Small intestine (tissue), 7 donors: ENCODE measurements around the gene LGALS8. TPM values are rescaled to one million over a fixed set of nuclear protein-coding genes. Genes with fewer than 3 reads are reported as not detected.

ENCODE experiments used
- DNase-seq, 2 donors: peaks; one replicate each; pipeline versions ENCODE4 v3.0.0 to v3.0.0-alpha.2; 2013
- FAIRE-seq: peaks from 2 replicates; lab custom pipeline; 2012; peaks lifted over from hg19 to GRCh38; lab: Jason Lieb, UNC
- H3K27ac ChIP-seq, 3 donors: one replicate each; pipeline ENCODE4 v1.5.1; 2013; ENCODE audit warnings: low read length in 2 of 3, mild to moderate bottlenecking in 2 of 3, control low read depth in 1 of 3, inconsistent platforms in 1 of 3, low read depth in 1 of 3, moderate library complexity in 1 of 3
- H3K27me3 ChIP-seq, 3 donors: one replicate each; pipeline ENCODE4 v1.6.1; 2013; ENCODE audit warnings: low read length in 3 of 3, inconsistent platforms in 1 of 3; ENCODE audit not compliant: control insufficient read depth in 3 of 3, insufficient read depth in 3 of 3
- H3K36me3 ChIP-seq, 3 donors: one replicate each; pipeline ENCODE4 v1.6.1; 2013; ENCODE audit warnings: low read length in 3 of 3, inconsistent platforms in 1 of 3, low read depth in 1 of 3, mild to moderate bottlenecking in 1 of 3, moderate library complexity in 1 of 3; ENCODE audit not compliant: control insufficient read depth in 3 of 3, insufficient read depth in 2 of 3
- H3K4me1 ChIP-seq, 3 donors: one replicate each; pipeline ENCODE4 v1.6.1; 2013; ENCODE audit warnings: low read length in 2 of 3, inconsistent platforms in 1 of 3, low read depth in 1 of 3, mild to moderate bottlenecking in 1 of 3, moderate library complexity in 1 of 3; ENCODE audit not compliant: control insufficient read depth in 3 of 3, insufficient read depth in 2 of 3
- H3K4me3 ChIP-seq, 3 donors: one replicate each; pipeline ENCODE4 v1.5.1; 2013; ENCODE audit warnings: low read length in 3 of 3, control low read depth in 1 of 3, inconsistent platforms in 1 of 3, low read depth in 1 of 3, mild to moderate bottlenecking in 1 of 3, moderate library complexity in 1 of 3
- H3K9me3 ChIP-seq, 2 donors: one replicate each; pipeline ENCODE4 v1.6.1; 2013; ENCODE audit warnings: low read depth in 1 of 2, low read length in 1 of 2; ENCODE audit not compliant: control insufficient read depth in 2 of 2, insufficient read depth in 1 of 2
- WGBS, 3 donors: extraction: QIAGEN DNeasy Blood & Tissue Kit; methylation state at CpG; one replicate each; pipeline ENCODE4 v1.1.7; 2013; 5-methylcytosine and 5-hydroxymethylcytosine counted together
- polyA plus RNA-seq, 4 donors: library from polyadenylated mRNA; stranded (reverse) in 3 of 4; unstranded in 1 of 4; fragments of 200-250 nt in 3 of 4; fragments of 120-200 nt in 1 of 4; gene quantifications; one replicate each; pipeline versions ENCODE4 v1.2.1 to v1.2.3, GENCODE V29; 2013
- donor health status: healthy with polysubstance abuse.
- donor health status: control.
- donor health status: control.
- donor health status: Bipolar disorder and iron deficiency.
- donor health status: healthy.

Gene LGALS8
- polyA plus RNA-seq, 4 donors: 15.0 to 53.2 (median 18.0) TPM

DNA sequence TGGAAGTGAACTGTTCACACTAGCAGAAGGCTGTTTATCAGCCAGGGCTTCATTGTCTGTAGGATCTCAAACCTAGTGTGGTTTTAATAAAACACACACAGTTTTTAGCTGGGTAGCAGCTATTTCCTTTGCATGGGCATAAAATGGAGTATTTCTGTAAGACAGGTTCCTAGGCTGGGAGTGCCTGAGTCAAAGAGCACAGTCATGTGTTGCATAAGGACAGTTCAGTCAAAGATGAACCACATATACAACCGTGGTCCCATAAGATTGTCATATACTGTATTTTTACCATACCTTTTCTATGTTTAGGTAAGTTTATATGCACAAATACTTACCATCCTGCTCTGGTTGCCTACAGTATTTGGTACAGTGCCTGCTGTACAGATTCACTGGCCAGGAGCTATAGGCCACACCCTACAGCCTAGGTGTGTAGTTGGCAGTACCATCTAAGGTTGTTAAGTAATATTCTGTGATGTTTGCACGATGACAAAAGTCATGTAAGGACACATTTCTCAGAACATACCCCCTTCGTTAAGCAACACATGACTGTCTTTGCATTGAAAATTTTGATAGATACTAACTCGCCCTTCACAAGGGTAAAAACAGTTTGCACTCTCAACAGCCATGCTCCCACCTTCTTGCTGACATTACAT is 17.2 kb downstream of the LGALS8 start:
- Histone ChIP-seq H3K4me3 (no peak overlapping the region), H3K27ac (no peak overlapping the region), H3K9me3 (no peaks in the 10 kb centered on the region), H3K4me1 (no peaks in the 10 kb centered on the region), H3K36me3 (peaks cover 22 to 64% (median 26%) of the 10 kb centered on the region in 3 donors), H3K27me3 (no peaks in the 10 kb centered on the region)
- FAIRE-seq (no peak), DNase-seq (no peak)
- WGBS, 3 donors: 63 to 78% (median 71%) methylated on average over 4 of the region's 4 CpGs

DNA sequence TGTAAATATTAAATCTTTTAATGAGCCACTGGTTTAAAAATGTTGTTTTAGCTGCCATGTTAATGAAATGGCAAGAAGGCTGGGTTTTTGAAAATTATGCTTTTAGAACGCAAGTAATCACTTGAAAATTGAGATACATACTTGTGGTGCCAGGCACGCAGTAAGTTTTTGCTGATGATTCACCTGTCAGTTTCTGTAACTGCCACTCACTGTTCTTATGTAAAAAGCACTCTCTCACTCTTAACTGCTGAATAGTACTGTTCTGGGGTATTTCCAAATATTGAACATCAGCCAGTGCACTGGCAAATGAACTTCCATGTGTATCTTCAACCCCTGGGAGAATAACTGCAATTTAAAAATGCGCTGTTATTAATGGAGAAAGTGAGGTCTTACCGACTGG is 17.9 kb downstream of the LGALS8 start:
- no peaks in the 10 kb centered on the region for H3K4me1 ChIP-seq
- no peaks in the 10 kb centered on the region for H3K27me3 ChIP-seq
- H3K4me3 ChIP-seq: no peak overlapping the region
- H3K9me3 ChIP-seq: no peaks in the 10 kb centered on the region
- 95 to 98% (median 96%) methylated on average over 4 of the region's 4 CpGs for WGBS, 3 donors
- DNase-seq (no peak), FAIRE-seq (no peak)
- no peak overlapping the region for H3K27ac ChIP-seq
- H3K36me3 ChIP-seq: peaks cover 24 to 57% (median 27%) of the 10 kb centered on the region in 3 donors

- FAIRE-seq: no peak
- Histone ChIP-seq H3K36me3 (peaks cover 26 to 59% (median 32%) of the 10 kb centered on the region in 3 donors), H3K4me3 (no peak overlapping the region), H3K9me3 (no peaks in the 10 kb centered on the region), H3K4me1 (no peaks in the 10 kb centered on the region), H3K27me3 (no peaks in the 10 kb centered on the region), H3K27ac (no peak overlapping the region)
- 83 to 90% (median 87%) methylated on average over 16 of the region's 16 CpGs for WGBS, 3 donors
- DNase-seq: no peak
Measured at GRCh38 chr1:236543065-236543669, 19.4 kb downstream of the LGALS8 start.

DNA sequence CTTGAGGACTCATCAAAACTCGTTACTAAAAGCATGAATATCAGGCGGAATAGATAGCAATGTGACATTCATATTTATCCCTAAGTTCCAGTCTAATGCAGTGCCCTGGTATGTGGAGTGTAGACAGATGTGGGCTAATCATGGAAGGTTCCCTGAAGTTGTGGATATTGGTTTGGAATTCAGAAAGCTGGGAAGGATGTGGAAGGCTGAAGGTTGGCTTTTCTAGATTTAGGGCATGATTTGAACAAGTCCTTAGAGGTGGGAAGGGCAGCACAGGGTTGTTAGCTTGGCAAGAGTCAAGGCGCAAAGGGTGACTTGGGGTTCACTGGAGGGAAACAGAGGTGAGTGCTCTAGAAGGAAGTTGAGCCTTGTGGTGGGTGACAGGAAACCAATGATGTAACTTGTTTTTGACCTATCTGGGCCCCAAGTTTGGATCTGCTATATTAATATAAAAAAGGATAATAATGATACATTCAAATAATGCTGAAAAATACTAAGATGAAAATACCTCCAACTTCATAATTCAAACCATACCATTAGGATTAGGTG is 21.9 kb downstream of the LGALS8 start:
- DNase-seq (peak in 1 of 2 donors; percentile 10), FAIRE-seq (no peak)
- H3K27me3 ChIP-seq: no peaks in the 10 kb centered on the region
- 71 to 77% (median 73%) methylated on average over 3 of the region's 3 CpGs for whole genome bisulfite sequencing, 3 donors
- H3K4me3 ChIP-seq: no peak overlapping the region
- H3K9me3 ChIP-seq: no peaks in the 10 kb centered on the region
- no peak overlapping the region for H3K27ac ChIP-seq
- H3K4me1 ChIP-seq: no peaks in the 10 kb centered on the region
- H3K36me3 ChIP-seq: peaks cover 20 to 45% (median 43%) of the 10 kb centered on the region in 3 donors

GRCh38 chr1:236548452-236548851 is 24.7 kb downstream of the LGALS8 start:
- 83 to 93% (median 87%) methylated on average over 6 of the region's 6 CpGs for WGBS, 3 donors
- no peaks in the 10 kb centered on the region for H3K4me1 ChIP-seq
- H3K27ac ChIP-seq: no peak overlapping the region
- no peaks in the 10 kb centered on the region for H3K27me3 ChIP-seq
- peaks cover 18 to 43% (median 39%) of the 10 kb centered on the region in 3 donors for H3K36me3 ChIP-seq
- no peak overlapping the region for H3K4me3 ChIP-seq
- FAIRE-seq (no peak), DNase-seq (no peak)
- H3K9me3 ChIP-seq: no peaks in the 10 kb centered on the region

- 85 to 88% (median 86%) methylated on average over 13 of the region's 13 CpGs for WGBS, 3 donors
- H3K36me3 ChIP-seq: peaks cover 26 to 43% (median 40%) of the 10 kb centered on the region in 3 donors
- DNase-seq (no peak), FAIRE-seq (no peak)
- H3K4me3 ChIP-seq: no peak overlapping the region
- H3K27ac ChIP-seq: no peak overlapping the region
- no peaks in the 10 kb centered on the region for H3K27me3 ChIP-seq
- H3K4me1 ChIP-seq: no peaks in the 10 kb centered on the region
- H3K9me3 ChIP-seq: no peaks in the 10 kb centered on the region
Measured at GRCh38 chr1:236550961-236551851, 27.4 kb downstream of the LGALS8 start.

- Histone ChIP-seq H3K9me3 (no peaks in the 10 kb centered on the region), H3K27ac (no peak overlapping the region), H3K4me3 (no peak overlapping the region), H3K27me3 (no peaks in the 10 kb centered on the region), H3K4me1 (no peaks in the 10 kb centered on the region), H3K36me3 (peaks cover 24 to 45% (median 44%) of the 10 kb centered on the region in 3 donors)
- DNase-seq (no peak), FAIRE-seq (no peak)
- WGBS, 3 donors: 82 to 86% (median 85%) methylated on average over 6 of the region's 6 CpGs
Measured at GRCh38 chr1:236552096-236552495, 28.3 kb downstream of the LGALS8 start.

GRCh38 chr1:236552901-236553300 is 29.1 kb downstream of the LGALS8 start:
- FAIRE-seq (peak; percentile 5), DNase-seq (no peak)
- Histone ChIP-seq H3K27me3 (no peaks in the 10 kb centered on the region), H3K9me3 (no peaks in the 10 kb centered on the region), H3K36me3 (peaks cover 24 to 45% (median 43%) of the 10 kb centered on the region in 3 donors), H3K27ac (no peak overlapping the region), H3K4me3 (no peak overlapping the region), H3K4me1 (no peaks in the 10 kb centered on the region)
- 35 to 59% (median 43%) methylated on average over 1 of the region's 1 CpG for WGBS, 3 donors
